GM21515 (cell line): ENCODE data around the gene B4GALNT4.
A peak's percentile ranks its signal among the peaks of the same experiment; 100 is the strongest.
"Not testable (repeated sequence)": the region's sequence is repeated elsewhere in the genome, so short reads cannot be mapped to it uniquely, and the experiment has no call there.

ENCODE experiments used
- ATAC-seq: cut with Tn5 transposase; IDR thresholded peaks from one replicate; pipeline ENCODE4 v1.9.1; 2021; ENCODE audit not compliant: unreplicated experiment

Gene B4GALNT4

GRCh38 chr11:369336-370018 is at the start of gene B4GALNT4:
TSS of gene B4GALNT4 (plus strand) at chr11:369499. CDS start at chr11:369804, 305 bp downstream.
- no peak for ATAC-seq

GRCh38 chr11:319888-320273 is 49.4 kb upstream of the B4GALNT4 start:
- not testable (repeated sequence) for ATAC-seq

- no peak for ATAC-seq
Observed at GRCh38 chr11:324156-324555, 45.1 kb upstream of the B4GALNT4 start.

- ATAC-seq = not testable (repeated sequence)
Observed at GRCh38 chr11:324593-325517, 44.4 kb upstream of the B4GALNT4 start.

GRCh38 chr11:325796-326591 is 43.3 kb upstream of the B4GALNT4 start:
- no peak for ATAC-seq

GRCh38 chr11:326592-326841 is 42.8 kb upstream of the B4GALNT4 start:
- no peak for ATAC-seq

- peak; percentile 55 for ATAC-seq
Observed at GRCh38 chr11:326842-327580, 42.3 kb upstream of the B4GALNT4 start.

GRCh38 chr11:327581-327923 is 41.7 kb upstream of the B4GALNT4 start:
- no peak for ATAC-seq

- ATAC-seq = no peak
Observed at GRCh38 chr11:328012-328411, 41.3 kb upstream of the B4GALNT4 start.

- ATAC-seq = not testable (repeated sequence)
Observed at GRCh38 chr11:328516-329100, 40.7 kb upstream of the B4GALNT4 start.

- ATAC-seq = no peak
Observed at GRCh38 chr11:329886-330253, 39.4 kb upstream of the B4GALNT4 start.

- no peak for ATAC-seq
Observed at GRCh38 chr11:330307-330693, 39.0 kb upstream of the B4GALNT4 start.

GRCh38 chr11:330694-331357 is 38.5 kb upstream of the B4GALNT4 start:
- ATAC-seq = no peak

GRCh38 chr11:331358-332060 is 37.8 kb upstream of the B4GALNT4 start:
- no peak for ATAC-seq

- no peak for ATAC-seq
Observed at GRCh38 chr11:332651-333480, 36.4 kb upstream of the B4GALNT4 start.

GRCh38 chr11:333616-334263 is 35.6 kb upstream of the B4GALNT4 start:
- ATAC-seq = not testable (repeated sequence)

- no peak for ATAC-seq
Observed at GRCh38 chr11:334264-334994, 34.9 kb upstream of the B4GALNT4 start.
